ENCODE measurements around the gene SMAD5. TPM values are rescaled to one million over a fixed set of nuclear protein-coding genes. Genes with fewer than 3 reads are reported as not detected.

SMAD5 gene
- total RNA-seq, 1 experiment from 2014 or later: 69.3 TPM

GRCh38 chr5:136226401-136226800, 93.8 kb downstream of the SMAD5 start:
- Histone ChIP-seq H2BK20ac (ENCODE audit: low read depth, low read length, poor library complexity, severe bottlenecking) (no peak overlapping the region), H2AK5ac (ENCODE audit: insufficient read length, low read length) (no peak overlapping the region), H3K79me1 (ENCODE audit: insufficient read depth, low read depth, low read length, poor library complexity, severe bottlenecking) (no peaks in the 10 kb centered on the region), H4K5ac (ENCODE audit: insufficient read length, low read depth, low read length) (no peak overlapping the region), H3K4me1 (ENCODE audit: insufficient read depth, low read length) (no peaks in the 10 kb centered on the region; the same call in 1 of the 2 replicates), H4K8ac (replicated peaks; ENCODE audit: insufficient read length, low read depth, low read length) (no peak overlapping the region), H3K27me3 (ENCODE audit: insufficient read depth, low read length) (no peaks in the 10 kb centered on the region), H3K23me2 (ENCODE audit: insufficient read length, low read depth, low read length, poor library complexity, severe bottlenecking) (no peaks in the 10 kb centered on the region), H2BK12ac (ENCODE audit: insufficient read length, low read depth, low read length) (no peak overlapping the region), H3K4me2 (ENCODE audit: insufficient read depth, insufficient read length, low read length) (no peak overlapping the region), H3K18ac (ENCODE audit: insufficient read length, low read depth, low read length) (no peak overlapping the region), H2BK15ac (ENCODE audit: low read depth, low read length) (no peak overlapping the region), H2BK5ac (ENCODE audit: insufficient read length, low read length) (no peak overlapping the region), H3T11ph (ENCODE audit: low read length) (no peak overlapping the region), H4K91ac (ENCODE audit: insufficient read length, low read depth, low read length) (no peak overlapping the region), H3K9me3 (ENCODE audit: control insufficient read depth, low read depth, low read length) (no peaks in the 10 kb centered on the region), H4K20me1 (ENCODE audit: control insufficient read depth, insufficient read depth, insufficient read length) (no peaks in the 10 kb centered on the region), H3K14ac (ENCODE audit: insufficient read depth, low read length) (no peak overlapping the region), H2BK120ac (ENCODE audit: low read depth, low read length, poor library complexity, severe bottlenecking) (no peak overlapping the region), H3K56ac (ENCODE audit: insufficient read length, low read depth, low read length) (no peak overlapping the region), H2AFZ (ENCODE audit: low read length) (no peak overlapping the region), H3K23ac (ENCODE audit: insufficient read length, low read depth, low read length) (no peak overlapping the region), H3K27ac (ENCODE audit: insufficient read length, low read depth, low read length) (no peak overlapping the region), H3K79me2 (ENCODE audit: insufficient read depth, low read length) (no peaks in the 10 kb centered on the region), H3K9ac (ENCODE audit: extremely low read depth, insufficient read length, low read length) (no peak overlapping the region), H3K4ac (ENCODE audit: low read depth, low read length) (no peak overlapping the region)
- peaks cover 0 to under 1% (median 0%) of the 10 kb centered on the region in 3 experiments; a peak in 2 of 7 replicates for H3K36me3 Mint-ChIP-seq (ENCODE audit: insufficient read depth in 1 of 3, low read depth in 3 of 3)
- DNase-seq: no peak
- H3K27ac Mint-ChIP-seq: no peak overlapping the region
- no CpG with 5 or more reads among the region's 2 CpGs for WGBS (ENCODE audit: extremely low coverage, insufficient read length, low lambda C conversion rate)
- TF ChIP-seq CTCF (conservative IDR thresholded peaks at IDR 0.05): no peak
- H3K27me3 Mint-ChIP-seq (ENCODE audit: low read depth): peaks cover 23% of the 10 kb centered on the region
- H3K9me3 Mint-ChIP-seq: peaks cover 1 to 8% of the 10 kb centered on the region in 2 experiments
- H3K4me3 Mint-ChIP-seq: no peak overlapping the region
- H3K4me1 Mint-ChIP-seq: peaks cover 55% of the 10 kb centered on the region in 2 experiments

Data from H9 (cell line).